ENCODE measurements around the gene GCGR. TPM values are rescaled to one million over a fixed set of nuclear protein-coding genes. Genes with fewer than 3 reads are reported as not detected.

The GCGR gene
- total and polyA plus RNA-seq, 2 of the 13 experiments (the other 11 are each of a cell fraction or from before 2014, with no cell fraction given): 0.04 to 0.13 TPM

DNA sequence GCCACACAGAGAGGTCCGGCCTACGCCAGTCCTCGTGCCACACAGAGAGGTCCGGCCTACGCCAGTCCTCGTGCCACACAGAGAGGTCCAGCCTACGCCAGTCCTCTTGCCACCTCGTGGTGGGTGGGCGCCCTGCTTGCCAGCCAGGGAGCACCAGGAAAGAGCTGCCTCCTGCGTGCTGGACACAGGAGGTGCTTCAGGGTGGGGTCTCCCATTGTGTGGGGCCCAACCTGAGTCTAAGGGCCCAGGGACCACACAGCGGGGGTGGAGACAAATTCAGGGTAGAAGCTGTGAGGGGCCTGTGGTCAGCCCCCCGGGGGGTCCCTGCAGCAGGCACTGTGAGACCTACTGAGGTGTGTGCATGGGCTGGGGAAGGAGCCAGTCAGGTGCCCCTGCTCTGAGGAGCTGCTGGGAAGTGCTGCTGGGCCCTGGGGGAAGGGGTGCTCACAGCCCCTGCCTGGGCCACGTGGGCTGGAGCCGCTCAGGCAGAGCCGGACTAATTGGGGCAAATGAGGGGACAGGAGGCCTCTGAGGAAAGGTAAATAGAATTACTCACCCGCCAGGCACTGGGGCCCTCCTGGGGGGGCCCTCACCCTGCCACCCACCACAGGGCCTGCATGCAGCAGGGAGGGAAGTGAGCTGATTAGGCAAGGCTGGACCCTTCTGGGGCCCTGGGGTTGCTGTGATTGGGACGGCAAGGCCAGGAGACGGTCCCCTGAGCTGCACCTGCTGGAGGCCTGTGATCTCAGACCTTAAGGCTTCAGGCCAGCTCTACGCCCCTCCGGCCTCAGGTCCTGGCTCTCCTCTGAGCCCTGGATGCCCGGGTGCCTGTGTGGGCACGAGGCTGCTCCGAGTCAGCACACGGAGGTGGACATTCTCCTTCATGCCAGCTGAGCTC, 11.0 kb downstream of the GCGR start (continued):
- TF ChIP-seq MEIS2 (CRISPR knock-in tag; IDR thresholded peaks at IDR 0.05) (no peak), ZNF75D (CRISPR knock-in tag; IDR thresholded peaks at IDR 0.05; ENCODE audit: borderline replicate concordance) (no peak), FOXK2 (IDR thresholded peaks at IDR 0.05) (no peak), HES4 (CRISPR knock-in tag; IDR thresholded peaks at IDR 0.05; ENCODE audit: borderline replicate concordance) (no peak), ARID2 (CRISPR knock-in tag; IDR thresholded peaks at IDR 0.05; ENCODE audit: borderline replicate concordance) (no peak), ARNTL (CRISPR knock-in tag; IDR thresholded peaks at IDR 0.05) (peak; percentile 71), JUN (CRISPR knock-in tag; IDR thresholded peaks at IDR 0.05) (peak; percentile 52; the same call in 1 of the 2 replicates), LCORL (IDR thresholded peaks at IDR 0.05) (no peak), LCORL (CRISPR knock-in tag; IDR thresholded peaks at IDR 0.05) (peak; percentile 94), XRCC5 (optimal IDR thresholded peaks at IDR 0.05; ENCODE audit: low read length) (peak; percentile 51), ZNF17 (CRISPR knock-in tag; IDR thresholded peaks at IDR 0.05) (no peak), NR2F6 (IDR thresholded peaks at IDR 0.05) (no peak), NR2F6 (CRISPR knock-in tag; IDR thresholded peaks at IDR 0.05) (0 out of 2 replicates have a peak, but pooled peaks have one; percentile 35), RCOR2 (CRISPR knock-in tag; IDR thresholded peaks at IDR 0.05) (no peak), ZFYVE20 (CRISPR knock-in tag; IDR thresholded peaks at IDR 0.05; ENCODE audit: borderline replicate concordance, low read depth) (no peak), CREB1 (IDR thresholded peaks at IDR 0.05) (no peak), CREB1 (CRISPR knock-in tag; IDR thresholded peaks at IDR 0.05) (no peak), ZNF597 (CRISPR knock-in tag; IDR thresholded peaks at IDR 0.05) (no peak), SMARCE1 (IDR thresholded peaks at IDR 0.05; ENCODE audit: borderline replicate concordance) (no peak), KLF15 (CRISPR knock-in tag; IDR thresholded peaks at IDR 0.05; ENCODE audit: borderline replicate concordance) (no peak), TEAD2 (CRISPR knock-in tag; IDR thresholded peaks at IDR 0.05) (no peak), ZFAT (CRISPR knock-in tag; conservative IDR thresholded peaks at IDR 0.05) (no peak), RBAK (CRISPR knock-in tag; IDR thresholded peaks at IDR 0.05) (no peak), ZNF331 (CRISPR knock-in tag; IDR thresholded peaks at IDR 0.05) (peak; percentile 22; the same call in 1 of the 2 replicates), CENPT (CRISPR knock-in tag; IDR thresholded peaks at IDR 0.05; ENCODE audit: low read depth) (no peak)
- TF ChIP-seq, protein P1, sequence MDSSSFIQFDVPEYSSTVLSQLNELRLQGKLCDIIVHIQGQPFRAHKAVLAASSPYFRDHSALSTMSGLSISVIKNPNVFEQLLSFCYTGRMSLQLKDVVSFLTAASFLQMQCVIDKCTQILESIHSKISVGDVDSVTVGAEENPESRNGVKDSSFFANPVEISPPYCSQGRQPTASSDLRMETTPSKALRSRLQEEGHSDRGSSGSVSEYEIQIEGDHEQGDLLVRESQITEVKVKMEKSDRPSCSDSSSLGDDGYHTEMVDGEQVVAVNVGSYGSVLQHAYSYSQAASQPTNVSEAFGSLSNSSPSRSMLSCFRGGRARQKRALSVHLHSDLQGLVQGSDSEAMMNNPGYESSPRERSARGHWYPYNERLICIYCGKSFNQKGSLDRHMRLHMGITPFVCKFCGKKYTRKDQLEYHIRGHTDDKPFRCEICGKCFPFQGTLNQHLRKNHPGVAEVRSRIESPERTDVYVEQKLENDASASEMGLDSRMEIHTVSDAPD (CRISPR knock-in tag; IDR thresholded peaks at IDR 0.05): no peak; the same call in 1 of the 2 replicates
- TF ChIP-seq, protein P2, sequence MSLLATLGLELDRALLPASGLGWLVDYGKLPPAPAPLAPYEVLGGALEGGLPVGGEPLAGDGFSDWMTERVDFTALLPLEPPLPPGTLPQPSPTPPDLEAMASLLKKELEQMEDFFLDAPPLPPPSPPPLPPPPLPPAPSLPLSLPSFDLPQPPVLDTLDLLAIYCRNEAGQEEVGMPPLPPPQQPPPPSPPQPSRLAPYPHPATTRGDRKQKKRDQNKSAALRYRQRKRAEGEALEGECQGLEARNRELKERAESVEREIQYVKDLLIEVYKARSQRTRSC (CRISPR knock-in tag; IDR thresholded peaks at IDR 0.05; ENCODE audit: low read depth): no peak
- TF ChIP-seq, protein P3, sequence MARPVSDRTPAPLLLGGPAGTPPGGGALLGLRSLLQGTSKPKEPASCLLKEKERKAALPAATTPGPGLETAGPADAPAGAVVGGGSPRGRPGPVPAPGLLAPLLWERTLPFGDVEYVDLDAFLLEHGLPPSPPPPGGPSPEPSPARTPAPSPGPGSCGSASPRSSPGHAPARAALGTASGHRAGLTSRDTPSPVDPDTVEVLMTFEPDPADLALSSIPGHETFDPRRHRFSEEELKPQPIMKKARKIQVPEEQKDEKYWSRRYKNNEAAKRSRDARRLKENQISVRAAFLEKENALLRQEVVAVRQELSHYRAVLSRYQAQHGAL (CRISPR knock-in tag; IDR thresholded peaks at IDR 0.05; ENCODE audit: not compliant biosample characterization): no peak
- TF ChIP-seq, protein P4, sequence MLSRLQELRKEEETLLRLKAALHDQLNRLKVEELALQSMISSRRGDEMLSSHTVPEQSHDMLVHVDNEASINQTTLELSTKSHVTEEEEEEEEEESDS (CRISPR knock-in tag; IDR thresholded peaks at IDR 0.05; ENCODE audit: borderline replicate concordance): no peak

Data from HepG2 (cell line).